GM23338 (cell line): ENCODE measurements around the gene IL20.
"Not testable (repeated sequence)": the region's sequence is repeated elsewhere in the genome, so short reads cannot be mapped to it uniquely, and the experiment has no call there.

Experiments
- CREB1 ChIP-seq: fragments of 250-450 bp; sonication (Bioruptor Pico); IDR thresholded peaks from 2 replicates; pipeline ENCODE4 v1.5.0; 2020; ENCODE audit warnings: low read depth, mild to moderate bottlenecking, moderate library complexity
- EZH2 ChIP-seq: fragments of 200-600 bp; sonication (generic); IDR thresholded peaks from one replicate; pipeline ENCODE4 v1.8.0; 2017; ENCODE audit warnings: antibody characterized with exemption, mild to moderate bottlenecking, low read depth; ENCODE audit not compliant: unreplicated experiment
- EZH2phosphoT487 ChIP-seq: fragments of 200-600 bp; sonication (generic); IDR thresholded peaks from one replicate; pipeline ENCODE4 v1.8.1; 2018; ENCODE audit warnings: antibody characterized with exemption; ENCODE audit not compliant: unreplicated experiment
- POLR2AphosphoS5 ChIP-seq: IDR thresholded peaks from 2 replicates; pipeline ENCODE4 v1.6.1; 2016; ENCODE audit warnings: antibody characterized with exemption, low read depth
- TF ChIP-seq, protein P1 (sequence below), 2 experiments: fragments of 200-600 bp in 1 of 2; sonication (generic) in 1 of 2; conservative IDR thresholded peaks; 2 replicates each; pipeline versions ENCODE4 v1.5.1 to v1.6.1; 2016 to 2017; ENCODE audit warnings: antibody characterized with exemption in 2 of 2, low read depth in 2 of 2, mild to moderate bottlenecking in 2 of 2, moderate library complexity in 1 of 2
- TF ChIP-seq, protein P2 (sequence below): IDR thresholded peaks from 2 replicates; pipeline ENCODE4 v1.6.1; 2016; ENCODE audit warnings: antibody characterized with exemption
- TF ChIP-seq, protein P3 (sequence below): IDR thresholded peaks from one replicate; pipeline ENCODE4 v1.6.1; 2018; ENCODE audit warnings: antibody characterized with exemption; ENCODE audit not compliant: unreplicated experiment

DNA sequence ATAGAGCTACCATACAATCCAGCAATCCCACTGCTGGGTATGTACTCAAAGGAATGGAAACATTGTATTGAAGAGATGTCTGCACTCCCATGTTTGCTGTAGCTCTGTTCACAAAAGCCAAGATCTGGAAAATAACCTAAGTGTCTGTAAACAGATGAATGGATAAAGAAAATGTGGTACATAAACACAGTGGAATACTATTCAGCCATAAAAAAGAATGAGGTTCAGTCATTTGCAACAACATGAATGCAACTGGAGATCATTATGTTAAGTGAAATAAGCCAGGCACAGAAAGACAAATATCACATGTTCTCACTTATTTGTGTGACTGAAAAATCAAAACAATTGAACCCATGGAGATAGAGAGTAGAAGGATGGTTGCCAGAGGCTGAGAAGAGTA lies 11.7 kb upstream of the IL20 start:
- TF ChIP-seq, protein P1, sequence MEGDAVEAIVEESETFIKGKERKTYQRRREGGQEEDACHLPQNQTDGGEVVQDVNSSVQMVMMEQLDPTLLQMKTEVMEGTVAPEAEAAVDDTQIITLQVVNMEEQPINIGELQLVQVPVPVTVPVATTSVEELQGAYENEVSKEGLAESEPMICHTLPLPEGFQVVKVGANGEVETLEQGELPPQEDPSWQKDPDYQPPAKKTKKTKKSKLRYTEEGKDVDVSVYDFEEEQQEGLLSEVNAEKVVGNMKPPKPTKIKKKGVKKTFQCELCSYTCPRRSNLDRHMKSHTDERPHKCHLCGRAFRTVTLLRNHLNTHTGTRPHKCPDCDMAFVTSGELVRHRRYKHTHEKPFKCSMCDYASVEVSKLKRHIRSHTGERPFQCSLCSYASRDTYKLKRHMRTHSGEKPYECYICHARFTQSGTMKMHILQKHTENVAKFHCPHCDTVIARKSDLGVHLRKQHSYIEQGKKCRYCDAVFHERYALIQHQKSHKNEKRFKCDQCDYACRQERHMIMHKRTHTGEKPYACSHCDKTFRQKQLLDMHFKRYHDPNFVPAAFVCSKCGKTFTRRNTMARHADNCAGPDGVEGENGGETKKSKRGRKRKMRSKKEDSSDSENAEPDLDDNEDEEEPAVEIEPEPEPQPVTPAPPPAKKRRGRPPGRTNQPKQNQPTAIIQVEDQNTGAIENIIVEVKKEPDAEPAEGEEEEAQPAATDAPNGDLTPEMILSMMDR (conservative IDR thresholded peaks at IDR 0.05; ENCODE audit: low read depth in 2 of 2) = not testable (repeated sequence)
- TF ChIP-seq EZH2; EZH2phosphoT487; CREB1 (CRISPR knock-in tag); POLR2AphosphoS5: not testable (repeated sequence)
- TF ChIP-seq, protein P2, sequence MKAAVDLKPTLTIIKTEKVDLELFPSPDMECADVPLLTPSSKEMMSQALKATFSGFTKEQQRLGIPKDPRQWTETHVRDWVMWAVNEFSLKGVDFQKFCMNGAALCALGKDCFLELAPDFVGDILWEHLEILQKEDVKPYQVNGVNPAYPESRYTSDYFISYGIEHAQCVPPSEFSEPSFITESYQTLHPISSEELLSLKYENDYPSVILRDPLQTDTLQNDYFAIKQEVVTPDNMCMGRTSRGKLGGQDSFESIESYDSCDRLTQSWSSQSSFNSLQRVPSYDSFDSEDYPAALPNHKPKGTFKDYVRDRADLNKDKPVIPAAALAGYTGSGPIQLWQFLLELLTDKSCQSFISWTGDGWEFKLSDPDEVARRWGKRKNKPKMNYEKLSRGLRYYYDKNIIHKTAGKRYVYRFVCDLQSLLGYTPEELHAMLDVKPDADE = not testable (repeated sequence)
- TF ChIP-seq, protein P3, sequence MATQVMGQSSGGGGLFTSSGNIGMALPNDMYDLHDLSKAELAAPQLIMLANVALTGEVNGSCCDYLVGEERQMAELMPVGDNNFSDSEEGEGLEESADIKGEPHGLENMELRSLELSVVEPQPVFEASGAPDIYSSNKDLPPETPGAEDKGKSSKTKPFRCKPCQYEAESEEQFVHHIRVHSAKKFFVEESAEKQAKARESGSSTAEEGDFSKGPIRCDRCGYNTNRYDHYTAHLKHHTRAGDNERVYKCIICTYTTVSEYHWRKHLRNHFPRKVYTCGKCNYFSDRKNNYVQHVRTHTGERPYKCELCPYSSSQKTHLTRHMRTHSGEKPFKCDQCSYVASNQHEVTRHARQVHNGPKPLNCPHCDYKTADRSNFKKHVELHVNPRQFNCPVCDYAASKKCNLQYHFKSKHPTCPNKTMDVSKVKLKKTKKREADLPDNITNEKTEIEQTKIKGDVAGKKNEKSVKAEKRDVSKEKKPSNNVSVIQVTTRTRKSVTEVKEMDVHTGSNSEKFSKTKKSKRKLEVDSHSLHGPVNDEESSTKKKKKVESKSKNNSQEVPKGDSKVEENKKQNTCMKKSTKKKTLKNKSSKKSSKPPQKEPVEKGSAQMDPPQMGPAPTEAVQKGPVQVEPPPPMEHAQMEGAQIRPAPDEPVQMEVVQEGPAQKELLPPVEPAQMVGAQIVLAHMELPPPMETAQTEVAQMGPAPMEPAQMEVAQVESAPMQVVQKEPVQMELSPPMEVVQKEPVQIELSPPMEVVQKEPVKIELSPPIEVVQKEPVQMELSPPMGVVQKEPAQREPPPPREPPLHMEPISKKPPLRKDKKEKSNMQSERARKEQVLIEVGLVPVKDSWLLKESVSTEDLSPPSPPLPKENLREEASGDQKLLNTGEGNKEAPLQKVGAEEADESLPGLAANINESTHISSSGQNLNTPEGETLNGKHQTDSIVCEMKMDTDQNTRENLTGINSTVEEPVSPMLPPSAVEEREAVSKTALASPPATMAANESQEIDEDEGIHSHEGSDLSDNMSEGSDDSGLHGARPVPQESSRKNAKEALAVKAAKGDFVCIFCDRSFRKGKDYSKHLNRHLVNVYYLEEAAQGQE = not testable (repeated sequence)
